Caco-2 (cell line): Measurements from ENCODE around the gene TFAP2E. TPM values are rescaled to one million over a fixed set of nuclear protein-coding genes. Genes with fewer than 3 reads are reported as not detected.

Experiments used
- BruUV-seq: library from RNA; stranded (reverse); fragments of 400-500 nt; replicated peaks from 2 replicates; lab custom pipeline; 2021; lab: Mats Ljungman, UMichigan
- CTCF ChIA-PET: fragments of 300-600 bp; sonication (Branson Sonifier 250); formaldehyde crosslinking; loops from one replicate; lab custom pipeline; 2022; ENCODE audit warnings: antibody characterized with exemption; lab: Charles Lee
- POLR2A ChIA-PET: fragments of 300-600 bp; sonication (Branson Sonifier 250); formaldehyde crosslinking; loops from one replicate; lab custom pipeline; 2022; ENCODE audit warnings: antibody characterized with exemption; lab: Charles Lee
- DNase-seq, 2 experiments: peaks; one replicate each; pipeline versions ENCODE4 v3.0.0 to v3.0.0-alpha.2; 2020 to 2022
- H3K27me3 ChIP-seq: replicated peaks from 2 replicates; pipeline ENCODE4 v1.6.0; 2011; ENCODE audit warnings: low read length; ENCODE audit not compliant: control insufficient read depth, insufficient read depth
- H3K36me3 ChIP-seq: 2 replicates; pipeline ENCODE4 v1.5.1; 2011; ENCODE audit warnings: low read length; ENCODE audit not compliant: control insufficient read depth, insufficient read depth
- H3K4me1 ChIP-seq: fragments of 250-450 bp; sonication (Bioruptor Pico); 2 replicates; pipeline ENCODE4 v1.5.1; 2020; ENCODE audit warnings: mild to moderate bottlenecking
- H3K4me3 ChIP-seq: 2 replicates; pipeline ENCODE4 v1.5.1; 2011; ENCODE audit warnings: low read depth, mild to moderate bottlenecking, control low read depth, low read length
- H3K9me3 ChIP-seq: fragments of 250-450 bp; sonication (Bioruptor Pico); 2 replicates; pipeline ENCODE4 v1.5.1; 2020; ENCODE audit warnings: mild to moderate bottlenecking, moderate library complexity
- H3K27ac Mint-ChIP-seq: one replicate; pipeline ENCODE4 v1.8.0; 2022; ENCODE audit warnings: mixed read lengths; ENCODE audit not compliant: unreplicated experiment
- H3K27me3 Mint-ChIP-seq: one replicate; pipeline ENCODE4 v1.8.0; 2022; ENCODE audit warnings: mixed read lengths; ENCODE audit not compliant: insufficient read depth, unreplicated experiment
- H3K36me3 Mint-ChIP-seq: one replicate; pipeline ENCODE4 v1.8.0; 2022; ENCODE audit warnings: mild to moderate bottlenecking, mixed read lengths; ENCODE audit not compliant: insufficient read depth, unreplicated experiment
- H3K4me1 Mint-ChIP-seq: one replicate; pipeline ENCODE4 v1.8.0; 2022; ENCODE audit warnings: low read depth, mixed read lengths; ENCODE audit not compliant: unreplicated experiment
- H3K4me3 Mint-ChIP-seq: one replicate; pipeline ENCODE4 v1.8.0; 2022; ENCODE audit warnings: mild to moderate bottlenecking, moderate library complexity, mixed read lengths; ENCODE audit not compliant: unreplicated experiment
- H3K9me3 Mint-ChIP-seq: one replicate; pipeline ENCODE4 v1.8.0; 2022; ENCODE audit warnings: mixed read lengths; ENCODE audit not compliant: unreplicated experiment
- CTCF ChIP-seq, 2 experiments: fragments of 200-600 bp in 1 of 2; IDR thresholded peaks; 1 replicate in 1 of 2; 2 replicates in 1 of 2; pipeline versions ENCODE4 v1.5.1 to v1.8.0; 2011 to 2022; ENCODE audit warnings: antibody characterized with exemption in 1 of 2, control low read depth in 1 of 2, inconsistent platforms in 1 of 2, low read depth in 1 of 2, low read length in 1 of 2, mild to moderate bottlenecking in 1 of 2, moderate library complexity in 1 of 2; ENCODE audit not compliant: insufficient read depth in 1 of 2, severe bottlenecking in 1 of 2, unreplicated experiment in 1 of 2
- intact Hi-C: fragments of 100-400 bp; cut with micrococcal nuclease; formaldehyde crosslinking; loops from one replicate; pipeline ENCODE4 v1.10.0; 2022; ENCODE audit not compliant: unreplicated experiment
- total RNA-seq: library from RNA; stranded (reverse); gene quantifications from 2 replicates; pipeline ENCODE4 v1.2.3, GENCODE V29; 2022

TFAP2E gene
- total RNA-seq, 1 experiment from 2014 or later, result 3.4 TPM

GRCh38 chr1:35599411-35599810, 26.3 kb downstream of the TFAP2E start:
- no peaks in the 10 kb centered on the region for H3K36me3 ChIP-seq
- no peaks in the 10 kb centered on the region for H3K9me3 ChIP-seq
- no peaks in the 10 kb centered on the region for H3K4me1 Mint-ChIP-seq
- no peak overlapping the region for H3K27ac Mint-ChIP-seq
- H3K27me3 ChIP-seq, result no peaks in the 10 kb centered on the region
- H3K4me3 ChIP-seq, result no peak overlapping the region
- peaks cover 26% of the 10 kb centered on the region for H3K36me3 Mint-ChIP-seq
- intact Hi-C loops, result no loop called here
- no peak for TF ChIP-seq CTCF (IDR thresholded peaks at IDR 0.05; ENCODE audit: insufficient read depth in 1 of 2, low read depth in 1 of 2, low read length in 1 of 2, severe bottlenecking in 1 of 2, unreplicated experiment in 1 of 2)
- ChIA-PET POLR2A (no interaction called here), CTCF (no interaction called here)
- no peaks in the 10 kb centered on the region for H3K9me3 Mint-ChIP-seq
- BruUV-seq, result no TSS peak
- no peak overlapping the region for H3K4me3 Mint-ChIP-seq
- DNase-seq, result no peak
- H3K27me3 Mint-ChIP-seq, result no peaks in the 10 kb centered on the region
- H3K4me1 ChIP-seq, result no peaks in the 10 kb centered on the region

- no peaks in the 10 kb centered on the region for H3K9me3 ChIP-seq
- no peaks in the 10 kb centered on the region for H3K4me1 ChIP-seq
- no TSS peak for BruUV-seq
- DNase-seq, result no peak
- CTCF ChIA-PET, result no interaction called here
- POLR2A ChIA-PET, result no interaction called here
- Mint-ChIP-seq H3K36me3 (peaks cover 34% of the 10 kb centered on the region), H3K4me3 (no peak overlapping the region), H3K4me1 (no peaks in the 10 kb centered on the region), H3K27me3 (no peaks in the 10 kb centered on the region), H3K9me3 (no peaks in the 10 kb centered on the region), H3K27ac (no peak overlapping the region)
- no peaks in the 10 kb centered on the region for H3K27me3 ChIP-seq
- no peak for TF ChIP-seq CTCF (IDR thresholded peaks at IDR 0.05; ENCODE audit: insufficient read depth in 1 of 2, low read depth in 1 of 2, low read length in 1 of 2, severe bottlenecking in 1 of 2, unreplicated experiment in 1 of 2)
- no peak overlapping the region for H3K4me3 ChIP-seq
- intact Hi-C loops, result no loop called here
- no peaks in the 10 kb centered on the region for H3K36me3 ChIP-seq
These were observed 27.5 kb downstream of the TFAP2E start for GRCh38 chr1:35600593-35600992.

GRCh38 chr1:35603468-35603867, 30.4 kb downstream of the TFAP2E start:
- no peak overlapping the region for H3K4me3 ChIP-seq
- BruUV-seq, result no TSS peak
- Mint-ChIP-seq H3K4me1 (no peaks in the 10 kb centered on the region), H3K36me3 (peaks cover 33% of the 10 kb centered on the region), H3K27me3 (no peaks in the 10 kb centered on the region), H3K9me3 (no peaks in the 10 kb centered on the region), H3K27ac (no peak overlapping the region), H3K4me3 (no peak overlapping the region)
- no peaks in the 10 kb centered on the region for H3K27me3 ChIP-seq
- no peak for TF ChIP-seq CTCF (IDR thresholded peaks at IDR 0.05; ENCODE audit: insufficient read depth in 1 of 2, low read depth in 1 of 2, low read length in 1 of 2, severe bottlenecking in 1 of 2, unreplicated experiment in 1 of 2)
- no peaks in the 10 kb centered on the region for H3K4me1 ChIP-seq
- DNase-seq, result no peak
- ChIA-PET POLR2A (no interaction called here), CTCF (no interaction called here)
- H3K9me3 ChIP-seq, result no peaks in the 10 kb centered on the region
- intact Hi-C loops, result no loop called here
- no peaks in the 10 kb centered on the region for H3K36me3 ChIP-seq
